GM12864 (cell line): ENCODE data around the gene PTPRG.

Source experiments
- DNase-seq: peaks from one replicate; pipeline ENCODE4 v3.0.0-alpha.2; 2011; ENCODE audit warnings: low read depth
- H3K4me3 ChIP-seq: 2 replicates; pipeline ENCODE4 v1.5.1; 2011; ENCODE audit warnings: mild to moderate bottlenecking, low read depth, low read length, control low read depth
- CTCF ChIP-seq: IDR thresholded peaks from 2 replicates; pipeline ENCODE4 v1.5.1; 2011; ENCODE audit warnings: low read depth, mild to moderate bottlenecking, moderate library complexity, low read length, control low read depth, inconsistent platforms; ENCODE audit errors: missing control alignments

Gene PTPRG

GRCh38 chr3:62090519-62090918 lies 529.1 kb downstream of the PTPRG start:
- no peak overlapping the region for H3K4me3 ChIP-seq
- TF ChIP-seq CTCF, result no peak
- no peak for DNase-seq

- DNase-seq, result no peak
- TF ChIP-seq CTCF, result no peak
- H3K4me3 ChIP-seq, result no peak overlapping the region
Measured at GRCh38 chr3:62093025-62093424, 531.7 kb downstream of the PTPRG start.

DNA sequence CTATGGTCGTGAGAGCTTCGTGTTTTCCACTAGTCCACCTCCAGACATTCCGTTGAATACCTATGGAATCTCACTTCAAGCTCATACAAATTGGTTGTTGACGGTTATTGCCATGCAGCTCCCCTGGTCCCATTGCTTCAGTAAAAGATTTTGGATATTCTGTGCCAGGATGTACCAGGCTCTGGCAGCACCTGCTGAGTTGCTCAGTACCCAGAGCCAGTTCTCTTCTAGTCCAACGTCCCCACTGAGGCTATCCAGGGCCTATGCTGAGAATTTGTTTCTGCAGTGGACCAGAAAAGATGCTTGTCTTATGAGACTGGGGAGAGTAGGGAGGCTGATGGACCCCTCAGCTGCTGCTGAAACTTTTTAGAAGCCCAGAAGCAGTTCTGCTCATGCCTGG lies 533.1 kb downstream of the PTPRG start:
- no peak for DNase-seq
- H3K4me3 ChIP-seq, result no peak overlapping the region
- no peak for TF ChIP-seq CTCF

- DNase-seq, result no peak
- no peak overlapping the region for H3K4me3 ChIP-seq
- no peak for TF ChIP-seq CTCF
Measured at GRCh38 chr3:62095080-62095479, 533.7 kb downstream of the PTPRG start.

DNA sequence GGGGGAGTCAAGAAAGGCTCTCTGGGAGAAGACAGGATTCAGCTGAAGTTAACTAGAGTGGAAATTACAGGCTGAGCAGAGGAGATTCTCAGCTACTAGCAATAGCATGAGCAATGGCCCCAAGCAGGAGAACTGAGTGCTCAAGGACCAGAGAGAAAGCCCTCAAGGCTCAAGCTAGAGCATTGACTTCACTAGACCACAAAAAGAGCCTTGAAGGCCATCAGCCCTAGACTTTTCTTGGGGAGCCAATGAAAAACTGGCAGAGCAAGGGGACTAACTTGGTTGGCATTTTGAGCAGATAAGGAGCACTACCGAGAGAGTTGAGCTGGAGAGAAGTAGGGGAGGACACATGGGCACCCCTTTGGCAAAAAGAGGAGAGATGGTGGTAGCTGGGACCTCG lies 534.4 kb downstream of the PTPRG start:
- DNase-seq, result no peak
- H3K4me3 ChIP-seq, result no peak overlapping the region
- TF ChIP-seq CTCF, result no peak

DNA sequence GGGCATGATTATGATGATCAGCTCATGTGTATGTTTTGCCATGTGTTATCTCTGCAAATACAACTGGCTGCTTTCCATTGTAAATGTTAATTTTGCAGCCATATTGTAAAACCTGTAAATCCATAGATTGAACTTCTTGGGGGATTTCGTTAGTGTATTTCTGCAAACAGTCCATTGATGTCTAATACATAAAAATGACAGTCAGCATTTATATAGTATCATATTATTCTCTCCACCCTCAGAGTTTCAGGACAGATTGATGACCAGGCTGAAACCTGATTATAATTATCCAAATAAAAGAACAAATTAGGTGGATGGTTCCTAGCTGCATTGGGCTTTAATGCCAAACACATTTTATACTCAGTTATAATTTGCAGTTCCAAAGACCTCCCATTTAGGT lies 535.1 kb downstream of the PTPRG start:
- H3K4me3 ChIP-seq, result no peak overlapping the region
- no peak for DNase-seq
- TF ChIP-seq CTCF, result no peak

- TF ChIP-seq CTCF, result no peak
- H3K4me3 ChIP-seq, result no peak overlapping the region
- DNase-seq, result no peak
Measured at GRCh38 chr3:62097121-62097520, 535.8 kb downstream of the PTPRG start.
